Sigmoid colon (tissue), 4 donors: ENCODE data around the gene ADAM10.

Experiments used
- EP300 ChIP-seq, 4 donors: sonication (generic); formaldehyde crosslinking; IDR thresholded peaks; one replicate each; pipeline ENCODE4 v1.6.1; 2017; ENCODE audit warnings: antibody characterized with exemption in 4 of 4
- POLR2A ChIP-seq, 2 donors: fragments of 450-650 bp; IDR thresholded peaks; one replicate each; pipeline ENCODE4 v1.6.1; 2016; ENCODE audit warnings: antibody characterized with exemption in 2 of 2, mild to moderate bottlenecking in 2 of 2, moderate library complexity in 2 of 2
- POLR2AphosphoS5 ChIP-seq, 4 donors: sonication (generic); formaldehyde crosslinking; IDR thresholded peaks; one replicate each; pipeline ENCODE4 v1.6.1; 2017; ENCODE audit warnings: antibody characterized with exemption in 4 of 4
- TF ChIP-seq, protein P1 (sequence below), 4 experiments: fragments of 450-650 bp in 3 of 4; fragments of 200-600 bp in 1 of 4; IDR thresholded peaks; one replicate each; pipeline ENCODE4 v1.5.1; 2016 to 2019; ENCODE audit warnings: antibody characterized with exemption in 4 of 4, mild to moderate bottlenecking in 3 of 4, moderate library complexity in 2 of 4

DNA sequence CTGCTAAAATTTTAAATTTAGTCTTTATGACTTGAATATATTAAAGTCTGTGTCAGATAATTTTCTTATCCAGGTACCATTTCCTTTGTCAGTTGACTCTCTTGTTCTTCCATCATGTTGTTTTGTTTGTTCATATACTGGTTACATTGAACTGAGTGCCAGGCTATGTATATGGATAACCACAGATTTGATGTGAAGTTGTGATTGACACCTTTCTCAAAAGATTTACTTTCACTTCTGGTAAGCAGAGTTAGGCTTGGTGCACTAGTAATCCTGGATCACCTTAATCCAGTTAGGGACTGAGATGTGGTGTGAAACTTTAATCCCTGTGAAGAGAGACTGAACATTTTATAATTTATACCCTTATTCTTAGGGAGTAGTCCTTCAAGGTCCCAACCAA lies 99.4 kb downstream of the ADAM10 start:
- TF ChIP-seq, protein P1, sequence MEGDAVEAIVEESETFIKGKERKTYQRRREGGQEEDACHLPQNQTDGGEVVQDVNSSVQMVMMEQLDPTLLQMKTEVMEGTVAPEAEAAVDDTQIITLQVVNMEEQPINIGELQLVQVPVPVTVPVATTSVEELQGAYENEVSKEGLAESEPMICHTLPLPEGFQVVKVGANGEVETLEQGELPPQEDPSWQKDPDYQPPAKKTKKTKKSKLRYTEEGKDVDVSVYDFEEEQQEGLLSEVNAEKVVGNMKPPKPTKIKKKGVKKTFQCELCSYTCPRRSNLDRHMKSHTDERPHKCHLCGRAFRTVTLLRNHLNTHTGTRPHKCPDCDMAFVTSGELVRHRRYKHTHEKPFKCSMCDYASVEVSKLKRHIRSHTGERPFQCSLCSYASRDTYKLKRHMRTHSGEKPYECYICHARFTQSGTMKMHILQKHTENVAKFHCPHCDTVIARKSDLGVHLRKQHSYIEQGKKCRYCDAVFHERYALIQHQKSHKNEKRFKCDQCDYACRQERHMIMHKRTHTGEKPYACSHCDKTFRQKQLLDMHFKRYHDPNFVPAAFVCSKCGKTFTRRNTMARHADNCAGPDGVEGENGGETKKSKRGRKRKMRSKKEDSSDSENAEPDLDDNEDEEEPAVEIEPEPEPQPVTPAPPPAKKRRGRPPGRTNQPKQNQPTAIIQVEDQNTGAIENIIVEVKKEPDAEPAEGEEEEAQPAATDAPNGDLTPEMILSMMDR (IDR thresholded peaks at IDR 0.05): no peak
- TF ChIP-seq POLR2AphosphoS5 (IDR thresholded peaks at IDR 0.05) (no peak), POLR2A (IDR thresholded peaks at IDR 0.05) (no peak), EP300 (IDR thresholded peaks at IDR 0.05) (no peak)
